Stimulated activated CD4-positive, alpha-beta T cell treated with anti-CD3 and anti-CD28 coated beads, Interleukin-15, amount 100 ng/mL, for 48 hours (primary cell): ENCODE data around the gene ZFP42.
"Not testable (repeated sequence)": the region's sequence is repeated elsewhere in the genome, so short reads cannot be mapped to it uniquely, and the experiment has no call there.

Experiments used
- DNase-seq, 2 donors: peaks; one replicate each; pipeline ENCODE4 v3.0.0-alpha.2; 2020; ENCODE audit warnings: low read depth in 2 of 2

The ZFP42 gene

GRCh38 chr4:188021548-188022249, 26.1 kb downstream of the ZFP42 start:
- no peak for DNase-seq

GRCh38 chr4:188023682-188024081, 28.1 kb downstream of the ZFP42 start:
- DNase-seq, result no peak

- no peak for DNase-seq
These were observed 29.9 kb downstream of the ZFP42 start for GRCh38 chr4:188025476-188025875.

GRCh38 chr4:188029114-188029513, 33.5 kb downstream of the ZFP42 start:
- DNase-seq, result no peak

GRCh38 chr4:188030401-188030800, 34.8 kb downstream of the ZFP42 start:
- DNase-seq, result no peak

GRCh38 chr4:188031751-188032150, 36.2 kb downstream of the ZFP42 start:
- no peak for DNase-seq

- no peak for DNase-seq
These were observed 36.6 kb downstream of the ZFP42 start for GRCh38 chr4:188032170-188032569.

GRCh38 chr4:188032583-188032982, 37.0 kb downstream of the ZFP42 start:
- DNase-seq, result no peak

GRCh38 chr4:188037003-188037713, 41.6 kb downstream of the ZFP42 start:
- no peak for DNase-seq

GRCh38 chr4:188041721-188042120, 46.1 kb downstream of the ZFP42 start:
- DNase-seq, result no peak

GRCh38 chr4:188042191-188042590, 46.6 kb downstream of the ZFP42 start:
- DNase-seq, result no peak

GRCh38 chr4:188043154-188043553, 47.6 kb downstream of the ZFP42 start:
- DNase-seq, result no peak

- not testable (repeated sequence) for DNase-seq
These were observed 49.9 kb downstream of the ZFP42 start for GRCh38 chr4:188045461-188045860.

- no peak for DNase-seq
These were observed 51.1 kb downstream of the ZFP42 start for GRCh38 chr4:188046657-188047056.

GRCh38 chr4:188053302-188053701, 57.7 kb downstream of the ZFP42 start:
- no peak for DNase-seq
